Testis (tissue), 3 donors: ENCODE results near the gene ALOX15. TPM values are rescaled to one million over a fixed set of nuclear protein-coding genes. Genes with fewer than 3 reads are reported as not detected.
A peak's percentile ranks its signal among the peaks of the same experiment; 100 is the strongest.

Experiments
- DNase-seq: peaks from one replicate; pipeline ENCODE4 v3.0.0-alpha.2; 2019
- H3K27ac ChIP-seq, 2 donors: fragments of 200-600 bp; sonication (generic); one replicate each; pipeline ENCODE4 v1.5.1; 2019
- H3K27me3 ChIP-seq: fragments of 200-600 bp; sonication (generic); one replicate; pipeline ENCODE4 v1.5.1; 2019
- H3K36me3 ChIP-seq: fragments of 200-600 bp; sonication (generic); one replicate; pipeline ENCODE4 v1.5.1; 2017; ENCODE audit warnings: low read depth; ENCODE audit errors: missing control alignments
- H3K4me1 ChIP-seq: fragments of 200-600 bp; sonication (generic); one replicate; pipeline ENCODE4 v1.5.1; 2019
- H3K4me3 ChIP-seq, 2 donors: fragments of 200-600 bp; sonication (generic); one replicate each; pipeline ENCODE4 v1.5.1; 2017 to 2019
- H3K9me3 ChIP-seq: fragments of 200-600 bp; sonication (generic); one replicate; pipeline ENCODE4 v1.5.1; 2017
- POLR2A ChIP-seq: fragments of 450-650 bp; IDR thresholded peaks from one replicate; pipeline ENCODE4 v1.6.1; 2017; ENCODE audit warnings: antibody characterized with exemption, mild to moderate bottlenecking, moderate library complexity
- WGBS, 2 donors: methylation state at CpG; one replicate each; pipeline ENCODE4 v1.1.5; 2018; 5-methylcytosine and 5-hydroxymethylcytosine counted together
- intact Hi-C: fragments of 100-400 bp; cut with DNase I; formaldehyde crosslinking; loops from one replicate; pipeline ENCODE4 v1.15.1; 2023; ENCODE audit warnings: low total_unique reads
- polyA plus RNA-seq: library from polyadenylated mRNA; stranded (reverse); fragments of 350-450 nt; fragmentation: Illumina TruSeq; extraction: RNeasy Lipid Tissue Mini Kit (QIAGEN cat#74804); gene quantifications from one replicate; pipeline ENCODE4 v1.2.3, GENCODE V29; 2014; ENCODE audit warnings: low read depth, low replicate concordance; ENCODE audit not compliant: insufficient read depth
- total RNA-seq, 2 donors: library from RNA; depleted of rRNA; stranded (reverse); fragments of >200 nt; gene quantifications; one replicate each; pipeline ENCODE4 v1.2.3, GENCODE V29; 2016
- TF ChIP-seq, protein P1 (sequence below), 3 experiments: fragments of 450-650 bp in 2 of 3; fragments of 200-600 bp in 1 of 3; sonication (generic) in 1 of 3; IDR thresholded peaks; one replicate each; pipeline ENCODE4 v1.5.1; 2016 to 2019; ENCODE audit warnings: antibody characterized with exemption in 3 of 3, mild to moderate bottlenecking in 2 of 3, moderate library complexity in 1 of 3

The ALOX15 gene
- total and polyA plus RNA-seq, 3 donors from 2014 or later = 1.3 to 5.2 (median 2.4) TPM

DNA sequence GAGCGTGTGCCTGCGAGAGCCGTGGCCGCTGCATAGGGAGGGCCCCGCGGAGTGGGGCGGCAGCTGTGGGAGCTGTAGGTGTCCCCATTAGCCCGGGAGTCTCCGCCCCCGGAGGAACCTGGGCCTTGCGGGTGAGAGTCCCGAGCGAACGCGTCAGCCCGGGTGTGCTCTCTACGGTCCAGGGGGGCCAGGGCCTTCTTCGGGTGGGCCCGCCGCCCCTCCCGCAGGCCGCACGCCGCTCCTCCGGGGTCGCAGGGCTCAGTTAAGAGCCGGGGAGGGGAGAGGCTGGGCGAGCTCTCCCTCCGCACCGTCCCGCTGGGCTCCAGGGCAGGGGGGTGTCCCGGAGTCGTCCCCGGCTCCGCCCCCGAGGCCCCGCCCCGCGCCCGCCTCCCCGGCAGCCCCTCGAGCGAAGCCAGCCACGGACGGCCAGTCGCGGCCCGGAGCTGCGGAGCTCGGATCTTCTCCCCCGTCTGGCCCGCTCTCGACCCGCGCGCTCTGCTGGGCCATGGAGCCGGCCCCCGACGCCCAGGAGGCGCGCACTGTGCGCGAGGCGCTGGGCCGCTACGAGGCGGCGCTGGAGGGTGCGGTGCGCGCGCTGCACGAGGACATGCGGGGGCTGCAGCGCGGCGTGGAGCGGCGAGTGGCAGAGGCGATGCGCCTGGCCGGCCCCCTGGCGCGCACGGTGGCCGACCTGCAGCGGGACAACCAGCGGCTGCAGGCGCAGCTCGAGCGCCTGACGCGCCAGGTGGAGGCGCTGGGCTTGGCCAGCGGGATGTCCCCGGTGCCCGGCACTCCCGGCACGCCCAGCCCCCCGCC lies 57.2 kb downstream of the ALOX15 start, which contains the start of gene SMTNL2:
Gene SMTNL2 (plus strand): TSS at position 429 of the 816 bp plus-strand sequence. CDS start 77 bp downstream, at position 506.
- intact Hi-C loops = no loop called here
- peak; percentile 54 for DNase-seq
- TF ChIP-seq, protein P1, sequence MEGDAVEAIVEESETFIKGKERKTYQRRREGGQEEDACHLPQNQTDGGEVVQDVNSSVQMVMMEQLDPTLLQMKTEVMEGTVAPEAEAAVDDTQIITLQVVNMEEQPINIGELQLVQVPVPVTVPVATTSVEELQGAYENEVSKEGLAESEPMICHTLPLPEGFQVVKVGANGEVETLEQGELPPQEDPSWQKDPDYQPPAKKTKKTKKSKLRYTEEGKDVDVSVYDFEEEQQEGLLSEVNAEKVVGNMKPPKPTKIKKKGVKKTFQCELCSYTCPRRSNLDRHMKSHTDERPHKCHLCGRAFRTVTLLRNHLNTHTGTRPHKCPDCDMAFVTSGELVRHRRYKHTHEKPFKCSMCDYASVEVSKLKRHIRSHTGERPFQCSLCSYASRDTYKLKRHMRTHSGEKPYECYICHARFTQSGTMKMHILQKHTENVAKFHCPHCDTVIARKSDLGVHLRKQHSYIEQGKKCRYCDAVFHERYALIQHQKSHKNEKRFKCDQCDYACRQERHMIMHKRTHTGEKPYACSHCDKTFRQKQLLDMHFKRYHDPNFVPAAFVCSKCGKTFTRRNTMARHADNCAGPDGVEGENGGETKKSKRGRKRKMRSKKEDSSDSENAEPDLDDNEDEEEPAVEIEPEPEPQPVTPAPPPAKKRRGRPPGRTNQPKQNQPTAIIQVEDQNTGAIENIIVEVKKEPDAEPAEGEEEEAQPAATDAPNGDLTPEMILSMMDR (IDR thresholded peaks at IDR 0.05) = no peak
- TF ChIP-seq POLR2A = no peak
- Histone ChIP-seq H3K27ac (no peak within 1 kb of the TSS), H3K4me1 (peaks cover 6% of the 10 kb centered on the region), H3K36me3 (no peaks in the 10 kb centered on the region), H3K27me3 (no peaks in the 10 kb centered on the region), H3K9me3 (no peaks in the 10 kb centered on the region), H3K4me3 (peak within 1 kb of the TSS; percentile 44 to 54)
- 0 to 1% methylated on average over 2 to 46 of the region's 100 CpGs for WGBS, 2 donors

DNA sequence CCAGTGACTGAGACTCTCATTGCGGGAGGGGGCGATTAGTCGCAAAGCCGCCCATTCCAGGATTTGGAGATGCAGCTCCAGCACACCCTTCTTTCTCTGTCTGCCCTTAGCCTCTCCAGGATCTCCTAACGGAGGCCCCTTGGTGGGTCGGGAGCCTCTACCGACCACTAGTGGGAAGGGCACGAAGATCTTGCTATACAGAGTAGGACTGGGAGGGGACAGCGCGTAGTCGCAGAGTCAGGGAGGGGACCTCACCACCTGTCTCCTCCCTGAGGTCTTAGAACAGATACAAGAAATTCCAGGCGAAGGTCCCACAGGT lies 57.7 kb downstream of the ALOX15 start:
- intact Hi-C loops = no loop called here
- TF ChIP-seq POLR2A = no peak
- TF ChIP-seq, protein P1 (IDR thresholded peaks at IDR 0.05) = no peak
- H3K27ac ChIP-seq = no peak overlapping the region
- H3K9me3 ChIP-seq = no peaks in the 10 kb centered on the region
- 16 to 30% methylated on average over 12 of the region's 12 CpGs for WGBS, 2 donors
- H3K4me1 ChIP-seq = peaks cover 6% of the 10 kb centered on the region
- H3K27me3 ChIP-seq = no peaks in the 10 kb centered on the region
- no peak for DNase-seq
- H3K36me3 ChIP-seq = no peaks in the 10 kb centered on the region
- peak overlapping the region; percentile 44 to 54 for H3K4me3 ChIP-seq

DNA sequence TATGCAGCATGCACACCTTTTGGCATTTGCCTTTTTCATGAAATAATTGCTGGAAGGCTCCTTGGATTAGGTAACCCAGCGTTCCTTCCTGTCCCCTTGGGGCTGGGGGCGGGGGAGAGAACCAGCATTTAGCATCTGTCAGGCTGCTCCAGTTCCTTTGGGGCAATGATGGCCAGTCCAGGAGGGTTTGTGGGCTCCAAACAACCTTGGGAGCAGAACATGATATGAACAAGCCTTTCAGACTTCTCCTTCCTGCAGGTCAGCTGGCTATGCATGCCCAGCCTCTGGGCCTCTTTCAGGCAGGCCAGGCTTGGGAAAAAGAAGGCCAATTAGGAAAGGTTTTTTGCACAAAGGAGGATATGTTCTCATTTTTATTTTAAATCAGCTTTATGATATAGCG lies 58.3 kb downstream of the ALOX15 start:
- Histone ChIP-seq H3K36me3 (no peaks in the 10 kb centered on the region), H3K27me3 (no peaks in the 10 kb centered on the region)
- 74 to 90% methylated on average over 3 of the region's 3 CpGs for WGBS, 2 donors

DNA sequence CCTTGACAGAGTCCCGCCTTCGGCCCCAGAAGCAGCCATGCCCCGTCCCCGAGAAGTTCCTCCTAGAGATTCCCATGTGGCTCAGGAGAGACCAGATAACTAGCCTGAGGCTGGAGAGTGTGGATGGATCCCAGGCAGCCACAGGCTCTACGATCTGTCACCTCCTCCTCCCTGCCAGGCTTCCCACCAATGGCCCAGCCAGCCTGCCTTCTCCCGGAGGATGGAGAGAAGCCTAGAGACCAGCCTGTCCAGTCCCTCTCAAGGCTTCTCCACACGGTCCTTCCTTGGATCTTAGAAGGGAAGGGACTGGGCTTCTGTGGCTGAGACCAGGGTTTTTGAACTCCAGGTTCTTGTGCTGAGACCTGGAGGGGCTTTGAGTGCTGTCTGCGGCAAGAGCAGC lies 58.8 kb downstream of the ALOX15 start:
- 87 to 94% methylated on average over 7 to 8 of the region's 8 CpGs for WGBS, 2 donors
- TF ChIP-seq, protein P1 (IDR thresholded peaks at IDR 0.05) = no peak
- no peak for TF ChIP-seq POLR2A
- no peak for DNase-seq
- H3K36me3 ChIP-seq = no peaks in the 10 kb centered on the region
- H3K4me3 ChIP-seq = no peak overlapping the region
- H3K27me3 ChIP-seq = no peaks in the 10 kb centered on the region
- no peaks in the 10 kb centered on the region for H3K9me3 ChIP-seq
- intact Hi-C loops = no loop called here
- no peak overlapping the region for H3K27ac ChIP-seq
- H3K4me1 ChIP-seq = peaks cover 6% of the 10 kb centered on the region

More for the DNA sequence above, 58.3 kb downstream of the ALOX15 start:
- H3K4me1 ChIP-seq = peaks cover 6% of the 10 kb centered on the region
- no peak overlapping the region for H3K27ac ChIP-seq
- TF ChIP-seq, protein P1 (IDR thresholded peaks at IDR 0.05) = no peak
- no peak for TF ChIP-seq POLR2A
- intact Hi-C loops = no loop called here
- H3K4me3 ChIP-seq = no peak overlapping the region
- no peaks in the 10 kb centered on the region for H3K9me3 ChIP-seq
- DNase-seq = no peak

DNA sequence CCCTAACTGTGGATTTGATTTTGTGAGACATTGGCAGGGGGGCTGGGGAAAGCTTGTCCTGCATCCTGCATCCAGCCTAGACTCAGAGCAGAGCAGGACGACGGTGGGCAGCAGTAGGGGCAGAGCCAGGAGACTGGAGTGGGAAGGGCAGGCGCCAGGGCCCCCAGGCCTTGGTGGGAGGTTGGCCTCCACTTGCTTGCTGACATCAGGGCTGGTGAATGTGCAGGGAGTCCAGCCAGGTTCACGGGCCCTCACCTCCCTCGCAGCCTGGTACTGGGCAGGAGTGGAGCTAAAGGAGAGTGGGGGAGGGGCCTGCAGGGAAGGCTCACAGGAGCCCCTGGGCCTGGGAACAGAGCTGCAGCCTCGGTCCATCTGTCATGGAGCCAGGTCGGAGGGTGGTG lies 59.4 kb downstream of the ALOX15 start:
- no peak overlapping the region for H3K27ac ChIP-seq
- no peak for DNase-seq
- intact Hi-C loops = no loop called here
- TF ChIP-seq, protein P1 (IDR thresholded peaks at IDR 0.05) = no peak
- no peak for TF ChIP-seq POLR2A
- peaks cover 11% of the 10 kb centered on the region for H3K4me1 ChIP-seq
- no peaks in the 10 kb centered on the region for H3K27me3 ChIP-seq
- H3K4me3 ChIP-seq = no peak overlapping the region
- 59 to 73% methylated on average over 4 to 7 of the region's 7 CpGs for WGBS, 2 donors
- H3K36me3 ChIP-seq = no peaks in the 10 kb centered on the region
- no peaks in the 10 kb centered on the region for H3K9me3 ChIP-seq
